H1 (cell line): Measurements from ENCODE around the gene KIDINS220. TPM values are rescaled to one million over a fixed set of nuclear protein-coding genes. Genes with fewer than 3 reads are reported as not detected.

Source experiments
- CTCF ChIA-PET: fragments of 300-600 bp; sonication (Branson Sonifier 250); formaldehyde crosslinking; loops from one replicate; lab custom pipeline; 2021; ENCODE audit not compliant: partially characterized antibody; lab: Charles Lee
- POLR2A ChIA-PET: fragments of 300-600 bp; sonication (Branson Sonifier 250); formaldehyde crosslinking; loops from one replicate; lab custom pipeline; 2021; ENCODE audit warnings: inconsistent platforms; ENCODE audit not compliant: partially characterized antibody; lab: Charles Lee
- DNase-seq, 2 experiments: peaks; one replicate each; pipeline versions ENCODE4 v3.0.0 to v3.0.0-alpha.2; 2010 to 2022; ENCODE audit warnings: low spot score in 2 of 2, low read depth in 1 of 2, mixed read lengths in 1 of 2
- FAIRE-seq: peaks from 2 replicates; lab custom pipeline; 2011; peaks lifted over from hg19 to GRCh38; lab: Jason Lieb, UNC
- H2AFZ ChIP-seq: 2 replicates; pipeline ENCODE4 v1.8.1; 2012; ENCODE audit warnings: low read length, inconsistent platforms
- H2AK5ac ChIP-seq: 2 replicates; pipeline ENCODE4 v1.6.1; 2013; ENCODE audit warnings: low read depth, low read length
- H2BK120ac ChIP-seq: replicated peaks from 2 replicates; pipeline ENCODE3; 2013; ENCODE audit warnings: low read depth, low read length, inconsistent platforms
- H2BK12ac ChIP-seq: 2 replicates; pipeline ENCODE4 v1.6.1; 2013; ENCODE audit warnings: low read depth, low read length
- H2BK15ac ChIP-seq: 2 replicates; pipeline ENCODE4 v1.6.1; 2013; ENCODE audit warnings: low read length
- H2BK20ac ChIP-seq: 2 replicates; pipeline ENCODE4 v1.6.1; 2013; ENCODE audit warnings: low read length
- H2BK5ac ChIP-seq: 2 replicates; pipeline ENCODE4 v1.6.1; 2013; ENCODE audit warnings: low read depth, low read length
- H3K14ac ChIP-seq: 2 replicates; pipeline ENCODE4 v1.6.1; 2013; ENCODE audit warnings: inconsistent platforms; ENCODE audit not compliant: insufficient read length
- H3K18ac ChIP-seq: 2 replicates; pipeline ENCODE4 v1.6.1; 2013; ENCODE audit warnings: low read length; ENCODE audit errors: extremely low read depth
- H3K23ac ChIP-seq: 2 replicates; pipeline ENCODE4 v1.6.1; 2013; ENCODE audit warnings: inconsistent platforms; ENCODE audit not compliant: insufficient read length
- H3K23me2 ChIP-seq: 2 replicates; pipeline ENCODE4 v1.6.1; 2013; ENCODE audit warnings: low read depth, low read length
- H3K27ac ChIP-seq: 2 replicates; pipeline ENCODE4 v1.6.1; 2011; ENCODE audit warnings: low read depth, low read length, inconsistent platforms
- H3K27me3 ChIP-seq, 4 experiments: replicated peaks in 1 of 4; 1 replicate in 1 of 4; 2 replicates in 3 of 4; pipeline versions ENCODE4 v1.6.1 to v1.8.1; 2011 to 2013; ENCODE audit warnings: low read length in 3 of 4, mild to moderate bottlenecking in 3 of 4, inconsistent platforms in 2 of 4, mixed read lengths in 2 of 4, moderate library complexity in 1 of 4; ENCODE audit not compliant: control insufficient read depth in 3 of 4, insufficient read depth in 3 of 4; ENCODE audit errors: extremely low read depth in 1 of 4
- H3K36me3 ChIP-seq, 4 experiments: 2 replicates each; pipeline versions ENCODE4 v1.6.1 to v1.8.1; 2011 to 2013; ENCODE audit warnings: mild to moderate bottlenecking in 4 of 4, low read length in 3 of 4, moderate library complexity in 2 of 4, control low read depth in 1 of 4, inconsistent platforms in 1 of 4; ENCODE audit not compliant: insufficient read depth in 4 of 4, control insufficient read depth in 2 of 4
- H3K4ac ChIP-seq: replicated peaks from 2 replicates; pipeline ENCODE3; 2013; ENCODE audit warnings: low read length, low read depth, mixed read lengths, inconsistent platforms; ENCODE audit not compliant: insufficient read length
- H3K4me1 ChIP-seq, 4 experiments: replicated peaks in 1 of 4; 1 replicate in 1 of 4; 2 replicates in 3 of 4; pipeline versions ENCODE4 v1.6.1 to v1.8.1; 2011 to 2013; ENCODE audit warnings: low read length in 3 of 4, inconsistent platforms in 2 of 4, mixed read lengths in 1 of 4; ENCODE audit not compliant: insufficient read depth in 4 of 4, control insufficient read depth in 3 of 4
- H3K4me2 ChIP-seq, 2 experiments: 2 replicates each; pipeline versions ENCODE4 v1.6.1 to v1.8.1; 2011 to 2013; ENCODE audit warnings: low read depth in 2 of 2, low read length in 2 of 2, control low read depth in 1 of 2, inconsistent platforms in 1 of 2, mild to moderate bottlenecking in 1 of 2; ENCODE audit not compliant: insufficient read depth in 1 of 2
- H3K4me3 ChIP-seq, 4 experiments: fragments of 200-600, 300-600 bp in 1 of 4; sonication (generic), shearing (Covaris generic), sonication (Bioruptor Twin) in 1 of 4; 2 replicates each; pipeline versions ENCODE4 v1.5.1 to v1.8.1; 2011 to 2016; ENCODE audit warnings: low read length in 4 of 4, low read depth in 3 of 4, control low read depth in 2 of 4, inconsistent platforms in 2 of 4, mild to moderate bottlenecking in 2 of 4, mixed read lengths in 1 of 4, moderate library complexity in 1 of 4; ENCODE audit not compliant: insufficient read depth in 2 of 4; ENCODE audit errors: extremely low read depth in 1 of 4
- H3K56ac ChIP-seq: replicated peaks from 2 replicates; pipeline ENCODE3; 2013; ENCODE audit warnings: low read depth, mild to moderate bottlenecking, mixed read lengths, low read length, inconsistent platforms; ENCODE audit not compliant: insufficient read length
- H3K79me1 ChIP-seq: 2 replicates; pipeline ENCODE4 v1.6.1; 2013; ENCODE audit warnings: low read depth, low read length, control low read depth
- H3K79me2 ChIP-seq, 2 experiments: 2 replicates each; pipeline versions ENCODE4 v1.6.1 to v1.8.1; 2012 to 2013; ENCODE audit warnings: low read length in 2 of 2, mild to moderate bottlenecking in 2 of 2, inconsistent platforms in 1 of 2; ENCODE audit not compliant: insufficient read depth in 2 of 2, control insufficient read depth in 1 of 2
- H3K9ac ChIP-seq, 4 experiments: replicated peaks in 1 of 4; 1 replicate in 1 of 4; 2 replicates in 3 of 4; pipeline versions ENCODE4 v1.6.1 to v1.8.1; 2011 to 2013; ENCODE audit warnings: low read depth in 3 of 4, low read length in 3 of 4, control low read depth in 2 of 4, mild to moderate bottlenecking in 2 of 4, moderate library complexity in 2 of 4, inconsistent platforms in 1 of 4; ENCODE audit errors: extremely low read depth in 1 of 4
- H3K9me3 ChIP-seq, 2 experiments: 2 replicates each; pipeline versions ENCODE4 v1.6.1 to v1.8.1; 2012 to 2013; ENCODE audit warnings: mild to moderate bottlenecking in 2 of 2, moderate library complexity in 2 of 2, control low read depth in 1 of 2, inconsistent platforms in 1 of 2, low read depth in 1 of 2, low read length in 1 of 2, mixed read lengths in 1 of 2; ENCODE audit not compliant: insufficient read depth in 2 of 2
- H4K20me1 ChIP-seq, 2 experiments: replicated peaks in 1 of 2; 2 replicates each; pipeline versions ENCODE3 to v1.8.1; 2011 to 2013; ENCODE audit warnings: inconsistent platforms in 2 of 2, low read length in 2 of 2, mild to moderate bottlenecking in 1 of 2; ENCODE audit not compliant: insufficient read depth in 2 of 2, control insufficient read depth in 1 of 2
- H4K5ac ChIP-seq: 2 replicates; pipeline ENCODE4 v1.6.1; 2013; ENCODE audit warnings: low read length, low read depth, mixed read lengths, inconsistent platforms; ENCODE audit not compliant: insufficient read length
- H4K8ac ChIP-seq: 2 replicates; pipeline ENCODE4 v1.8.0; 2013; ENCODE audit warnings: mild to moderate bottlenecking, moderate library complexity, low read length, inconsistent platforms; ENCODE audit not compliant: insufficient read depth; ENCODE audit errors: extremely low read depth
- H4K91ac ChIP-seq: replicated peaks from 2 replicates; pipeline ENCODE3; 2013; ENCODE audit warnings: low read length, mixed read lengths, inconsistent platforms; ENCODE audit not compliant: insufficient read length
- CHD1 ChIP-seq: IDR thresholded peaks from 2 replicates; pipeline ENCODE4 v1.6.1; 2012; ENCODE audit warnings: low read depth, low read length, improper control_type of control experiment
- CHD2 ChIP-seq: IDR thresholded peaks from 2 replicates; pipeline ENCODE4 v1.6.1; 2012; ENCODE audit warnings: low read length, improper control_type of control experiment
- CREB1 ChIP-seq: IDR thresholded peaks from 2 replicates; pipeline ENCODE4 v1.6.1; 2012; ENCODE audit warnings: inconsistent platforms
- E2F6 ChIP-seq: IDR thresholded peaks from 2 replicates; pipeline ENCODE4 v1.6.1; 2012; ENCODE audit warnings: inconsistent platforms
- EP300 ChIP-seq, 2 experiments: IDR thresholded peaks; 1 replicate in 1 of 2; 2 replicates in 1 of 2; pipeline ENCODE4 v1.6.1; 2011 to 2012; ENCODE audit warnings: low read depth in 2 of 2, low read length in 2 of 2, mild to moderate bottlenecking in 2 of 2, borderline replicate concordance in 1 of 2, inconsistent platforms in 1 of 2, moderate library complexity in 1 of 2
- FOSL1 ChIP-seq: IDR thresholded peaks from 2 replicates; pipeline ENCODE4 v1.6.1; 2011; ENCODE audit warnings: mild to moderate bottlenecking, low read depth, low read length, moderate library complexity; ENCODE audit not compliant: insufficient read depth
- GTF2F1 ChIP-seq: IDR thresholded peaks from 2 replicates; pipeline ENCODE4 v1.6.1; 2012; ENCODE audit warnings: low read depth, low read length, improper control_type of control experiment, borderline replicate concordance
- JUND ChIP-seq: IDR thresholded peaks from 2 replicates; pipeline ENCODE4 v1.6.1; 2011; ENCODE audit warnings: mild to moderate bottlenecking, improper control_type of control experiment, low read length
- SUZ12 ChIP-seq: fragments of 200-600 bp; sonication (generic); IDR thresholded peaks from 2 replicates; pipeline ENCODE4 v1.6.1; 2012; ENCODE audit warnings: mild to moderate bottlenecking, inconsistent platforms, low read length, moderate library complexity, mixed read lengths
- TAF1 ChIP-seq: IDR thresholded peaks from 2 replicates; pipeline ENCODE4 v1.6.1; 2011; ENCODE audit warnings: mild to moderate bottlenecking, low read depth, low read length
- TCF12 ChIP-seq: IDR thresholded peaks from 2 replicates; pipeline ENCODE4 v1.6.1; 2011; ENCODE audit warnings: low read depth, mild to moderate bottlenecking, low read length
- WGBS, 2 experiments: shearing (Covaris generic) in 1 of 2; methylation state at CpG; one replicate each; pipeline versions ENCODE4 v1.1.6 to v1.1.7; 2013 to 2015; ENCODE audit warnings: low lambda C conversion rate in 2 of 2, mixed read lengths in 2 of 2, inconsistent platforms in 1 of 2, low coverage in 1 of 2, missing lambda C conversion rate in 1 of 2; ENCODE audit not compliant: insufficient replicate concordance in 2 of 2, insufficient coverage in 1 of 2, insufficient read length in 1 of 2; ENCODE audit errors: extremely low coverage in 1 of 2, missing lambda C conversion rate in 1 of 2; 5-methylcytosine and 5-hydroxymethylcytosine counted together
- polyA plus RNA-seq, 7 experiments: library from polyadenylated mRNA; depleted of rRNA in 3 of 7; stranded (reverse) in 5 of 7; unstranded in 2 of 7; fragments of >200 nt in 5 of 7; fragments of 200-250 nt in 2 of 7; gene quantifications; 1 replicate in 5 of 7; 2 replicates in 1 of 7; 4 replicates in 1 of 7; pipeline versions ENCODE4 v1.2.1 to v1.2.3, GENCODE V29; 2011 to 2013; ENCODE audit warnings: missing spikeins in 2 of 7, mixed read lengths in 2 of 7
- total RNA-seq: library from RNA; stranded (reverse); fragmentation: NEBNext Ultra II Directional; extraction: Animal tissue kit (Norgen Biotek cat#: 25700); gene quantifications from 2 replicates; pipeline ENCODE4 v1.2.1, GENCODE V29; 2021
- TF ChIP-seq, protein P1 (sequence below), 3 experiments: IDR thresholded peaks; 1 replicate in 2 of 3; 2 replicates in 1 of 3; pipeline versions ENCODE4 v1.5.1 to v1.6.1; 2011; ENCODE audit warnings: low read length in 3 of 3, mild to moderate bottlenecking in 3 of 3, inconsistent platforms in 2 of 3, low read depth in 1 of 3, moderate library complexity in 1 of 3; ENCODE audit not compliant: insufficient read depth in 1 of 3; ENCODE audit errors: control extremely low read depth in 1 of 3

Gene KIDINS220
- total and polyA plus RNA-seq, 2 of the 8 experiments (the other 6 are each of a cell fraction or from before 2014, with no cell fraction given) = 21.2 to 27.1 TPM

- Histone ChIP-seq H3K4me2 (no peak overlapping the region), H2BK15ac (no peak overlapping the region), H3K4me1 (no peaks in the 10 kb centered on the region), H3K79me1 (no peaks in the 10 kb centered on the region), H2BK120ac (no peak overlapping the region), H3K4ac (no peak overlapping the region), H2AK5ac (no peak overlapping the region), H3K27ac (no peak overlapping the region), H4K5ac (no peak overlapping the region), H2BK20ac (no peak overlapping the region), H4K91ac (no peak overlapping the region), H3K4me3 (no peak overlapping the region), H2BK5ac (no peak overlapping the region), H4K8ac (no peak overlapping the region), H3K79me2 (no peaks in the 10 kb centered on the region), H2BK12ac (no peak overlapping the region), H3K9me3 (no peaks in the 10 kb centered on the region), H3K14ac (no peak overlapping the region), H3K27me3 (no peaks in the 10 kb centered on the region), H3K56ac (no peak overlapping the region), H3K9ac (no peak overlapping the region), H3K18ac (no peak overlapping the region), H3K36me3 (no peaks in the 10 kb centered on the region; a peak in 1 of 8 replicates), H3K23me2 (no peaks in the 10 kb centered on the region; the same call in 1 of the 2 replicates), H2AFZ (no peak overlapping the region), H3K23ac (no peak overlapping the region), H4K20me1 (peaks cover 0 to 3% of the 10 kb centered on the region in 2 experiments)
- DNase-seq = no peak
- ChIA-PET POLR2A (no interaction called here), CTCF (interaction anchor here (1.8 to 4.0 kb wide), 2 partner anchors 18 to 20 kb away, joined by 6 to 16 read pairs; no protein-coding TSS in a partner anchor)
- WGBS, 2 experiments = 90% methylated on average over 1 of the region's 1 CpG; no CpG with 5 or more reads in 1 of the 2 experiments
- FAIRE-seq = no peak
- no peak for TF ChIP-seq GTF2F1
- no peak for TF ChIP-seq SUZ12
- TF ChIP-seq CHD1 = no peak
- no peak for TF ChIP-seq CHD2
- TF ChIP-seq TAF1 = no peak
- TF ChIP-seq TCF12 = no peak
- no peak for TF ChIP-seq CREB1
- TF ChIP-seq FOSL1 = no peak
- TF ChIP-seq, protein P1, sequence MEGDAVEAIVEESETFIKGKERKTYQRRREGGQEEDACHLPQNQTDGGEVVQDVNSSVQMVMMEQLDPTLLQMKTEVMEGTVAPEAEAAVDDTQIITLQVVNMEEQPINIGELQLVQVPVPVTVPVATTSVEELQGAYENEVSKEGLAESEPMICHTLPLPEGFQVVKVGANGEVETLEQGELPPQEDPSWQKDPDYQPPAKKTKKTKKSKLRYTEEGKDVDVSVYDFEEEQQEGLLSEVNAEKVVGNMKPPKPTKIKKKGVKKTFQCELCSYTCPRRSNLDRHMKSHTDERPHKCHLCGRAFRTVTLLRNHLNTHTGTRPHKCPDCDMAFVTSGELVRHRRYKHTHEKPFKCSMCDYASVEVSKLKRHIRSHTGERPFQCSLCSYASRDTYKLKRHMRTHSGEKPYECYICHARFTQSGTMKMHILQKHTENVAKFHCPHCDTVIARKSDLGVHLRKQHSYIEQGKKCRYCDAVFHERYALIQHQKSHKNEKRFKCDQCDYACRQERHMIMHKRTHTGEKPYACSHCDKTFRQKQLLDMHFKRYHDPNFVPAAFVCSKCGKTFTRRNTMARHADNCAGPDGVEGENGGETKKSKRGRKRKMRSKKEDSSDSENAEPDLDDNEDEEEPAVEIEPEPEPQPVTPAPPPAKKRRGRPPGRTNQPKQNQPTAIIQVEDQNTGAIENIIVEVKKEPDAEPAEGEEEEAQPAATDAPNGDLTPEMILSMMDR (IDR thresholded peaks at IDR 0.05; ENCODE audit: control extremely low read depth in 1 of 3, insufficient read depth in 1 of 3, low read depth in 1 of 3, low read length in 3 of 3) = no peak
- TF ChIP-seq E2F6 = no peak
- no peak for TF ChIP-seq EP300 (IDR thresholded peaks at IDR 0.05; ENCODE audit: borderline replicate concordance in 1 of 2, low read depth in 2 of 2, low read length in 2 of 2)
- no peak for TF ChIP-seq JUND
These were observed 24.4 kb upstream of the KIDINS220 start for GRCh38 chr2:8861797-8862196.
